Measurements from ENCODE around the gene LRRC74A.

The LRRC74A gene

GRCh38 chr14:76862546-76863282, 36.5 kb downstream of the LRRC74A start:
- no peak overlapping the region for H3K4me3 ChIP-seq (ENCODE audit: low read depth, low read length)
- TF ChIP-seq CTCF (IDR thresholded peaks at IDR 0.05; ENCODE audit: control insufficient read depth, extremely low read depth, insufficient read depth): no peak
- no peak for DNase-seq (ENCODE audit: low read depth)

- DNase-seq (ENCODE audit: low read depth): no peak
- TF ChIP-seq CTCF (IDR thresholded peaks at IDR 0.05; ENCODE audit: control insufficient read depth, extremely low read depth, insufficient read depth): no peak
- H3K4me3 ChIP-seq (ENCODE audit: low read depth, low read length): no peak overlapping the region
Observed at GRCh38 chr14:76863724-76864407, 37.7 kb downstream of the LRRC74A start.

- DNase-seq (ENCODE audit: low read depth): no peak
- no peak overlapping the region for H3K4me3 ChIP-seq (ENCODE audit: low read depth, low read length)
- TF ChIP-seq CTCF (IDR thresholded peaks at IDR 0.05; ENCODE audit: control insufficient read depth, extremely low read depth, insufficient read depth): no peak
Observed at GRCh38 chr14:76866456-76866855, 40.2 kb downstream of the LRRC74A start.

GRCh38 chr14:76867516-76868453, 41.6 kb downstream of the LRRC74A start:
- no peak for TF ChIP-seq CTCF (IDR thresholded peaks at IDR 0.05; ENCODE audit: control insufficient read depth, extremely low read depth, insufficient read depth)
- DNase-seq (ENCODE audit: low read depth): no peak
- no peak overlapping the region for H3K4me3 ChIP-seq (ENCODE audit: low read depth, low read length)

- no peak for TF ChIP-seq CTCF (IDR thresholded peaks at IDR 0.05; ENCODE audit: control insufficient read depth, extremely low read depth, insufficient read depth)
- H3K4me3 ChIP-seq (ENCODE audit: low read depth, low read length): no peak overlapping the region
- DNase-seq (ENCODE audit: low read depth): no peak
Observed at GRCh38 chr14:76868454-76869170, 42.4 kb downstream of the LRRC74A start.

- no peak for DNase-seq (ENCODE audit: low read depth)
- H3K4me3 ChIP-seq (ENCODE audit: low read depth, low read length): no peak overlapping the region
- TF ChIP-seq CTCF (IDR thresholded peaks at IDR 0.05; ENCODE audit: control insufficient read depth, extremely low read depth, insufficient read depth): no peak
Observed at GRCh38 chr14:76870166-76870565, 44.0 kb downstream of the LRRC74A start.

All from LNCaP clone FGC (cell line).